MM.1S (cell line): ENCODE data around the gene BCDIN3D.

Source experiments
- DNase-seq: peaks from one replicate; pipeline ENCODE4 v3.0.0-alpha.2; 2015
- H2AFZ ChIP-seq: fragments of 300-600 bp; sonication (generic); 2 replicates; pipeline ENCODE4 v1.6.0; 2016; ENCODE audit warnings: antibody characterized with exemption, low read length
- H3F3A ChIP-seq: fragments of 300-600 bp; sonication (generic); 2 replicates; pipeline ENCODE4 v1.6.1; 2016; ENCODE audit warnings: mild to moderate bottlenecking, antibody characterized with exemption, low read length, moderate library complexity, mixed read lengths; ENCODE audit not compliant: insufficient read depth
- H3K27ac ChIP-seq: fragments of 300-600 bp; sonication (generic); 2 replicates; pipeline ENCODE4 v1.5.1; 2016; ENCODE audit warnings: mild to moderate bottlenecking, low read length
- H3K27me3 ChIP-seq: fragments of 300-600 bp; sonication (generic); replicated peaks from 2 replicates; pipeline ENCODE4 v1.6.0; 2016; ENCODE audit warnings: low read length; ENCODE audit not compliant: insufficient read depth
- H3K36me3 ChIP-seq: fragments of 300-600 bp; sonication (generic); replicated peaks from 2 replicates; pipeline ENCODE4 v1.6.1; 2016; ENCODE audit warnings: mild to moderate bottlenecking, low read length, mixed read lengths; ENCODE audit not compliant: insufficient read depth
- H3K4me1 ChIP-seq: fragments of 300-600 bp; sonication (generic); 2 replicates; pipeline ENCODE4 v1.6.1; 2016; ENCODE audit warnings: low read length, mixed read lengths
- H3K4me2 ChIP-seq: fragments of 300-600 bp; sonication (generic); 2 replicates; pipeline ENCODE4 v1.6.0; 2016; ENCODE audit warnings: low read depth, low read length
- H3K4me3 ChIP-seq: fragments of 300-600 bp; sonication (generic); 2 replicates; pipeline ENCODE4 v1.5.1; 2016; ENCODE audit warnings: low read length, mixed read lengths
- H3K79me2 ChIP-seq: fragments of 300-600 bp; sonication (generic); 2 replicates; pipeline ENCODE4 v1.6.1; 2016; ENCODE audit warnings: mixed run types, low read length, mixed read lengths
- H3K9ac ChIP-seq: fragments of 300-600 bp; sonication (generic); 2 replicates; pipeline ENCODE4 v1.6.1; 2016; ENCODE audit warnings: low read length, mixed read lengths
- H3K9me2 ChIP-seq: fragments of 300-600 bp; sonication (generic); replicated peaks from 2 replicates; pipeline ENCODE4 v1.6.1; 2016; ENCODE audit warnings: mild to moderate bottlenecking, low read length, mixed read lengths; ENCODE audit not compliant: insufficient read depth
- H3K9me3 ChIP-seq: fragments of 300-600 bp; sonication (generic); replicated peaks from 2 replicates; pipeline ENCODE4 v1.6.1; 2016; ENCODE audit warnings: mild to moderate bottlenecking, low read length, mixed read lengths; ENCODE audit not compliant: insufficient read depth
- H4K20me1 ChIP-seq: fragments of 300-600 bp; sonication (generic); 2 replicates; pipeline ENCODE4 v1.6.1; 2016; ENCODE audit warnings: mild to moderate bottlenecking, low read length, moderate library complexity, mixed read lengths; ENCODE audit not compliant: insufficient read depth
- EZH2 ChIP-seq: fragments of 300-600 bp; sonication (generic); optimal IDR thresholded peaks from 2 replicates; pipeline ENCODE3; 2017; ENCODE audit warnings: low read depth, mild to moderate bottlenecking, antibody characterized with exemption, low read length, mixed read lengths
- EZH2phosphoT487 ChIP-seq: fragments of 300-600 bp; sonication (generic); IDR thresholded peaks from 2 replicates; pipeline ENCODE4 v1.6.1; 2018; ENCODE audit warnings: antibody characterized with exemption, low read length
- TF ChIP-seq, protein P1 (sequence below): fragments of 300-600 bp; sonication (generic); IDR thresholded peaks from 2 replicates; pipeline ENCODE4 v1.5.1; 2016; ENCODE audit warnings: antibody characterized with exemption, low read length, mixed read lengths

The BCDIN3D gene

DNA sequence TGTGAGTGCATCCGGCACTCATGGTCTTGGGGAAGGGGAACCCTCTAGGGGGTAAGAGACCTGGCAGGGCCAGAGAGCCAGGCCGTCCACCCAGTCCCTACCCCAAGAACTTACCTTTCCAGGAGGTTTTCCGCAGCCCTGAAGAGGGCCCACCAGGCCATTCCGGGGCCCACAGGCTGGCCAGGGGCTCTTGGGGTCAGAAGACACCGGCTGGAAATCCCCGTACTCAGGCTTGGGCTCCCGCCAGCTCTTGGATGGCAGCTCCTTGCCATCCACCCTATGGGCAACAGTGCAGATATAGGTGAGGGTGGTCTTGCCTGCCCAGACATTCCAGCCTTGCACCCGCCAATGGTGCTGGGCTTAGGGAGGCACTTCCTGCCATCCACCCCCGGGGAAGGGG, 49.3 kb downstream of the BCDIN3D start:
- Histone ChIP-seq H3K27ac (no peak overlapping the region), H3K79me2 (no peaks in the 10 kb centered on the region)
- TF ChIP-seq EZH2phosphoT487 (no peak), EZH2 (no peak)
- TF ChIP-seq, protein P1, sequence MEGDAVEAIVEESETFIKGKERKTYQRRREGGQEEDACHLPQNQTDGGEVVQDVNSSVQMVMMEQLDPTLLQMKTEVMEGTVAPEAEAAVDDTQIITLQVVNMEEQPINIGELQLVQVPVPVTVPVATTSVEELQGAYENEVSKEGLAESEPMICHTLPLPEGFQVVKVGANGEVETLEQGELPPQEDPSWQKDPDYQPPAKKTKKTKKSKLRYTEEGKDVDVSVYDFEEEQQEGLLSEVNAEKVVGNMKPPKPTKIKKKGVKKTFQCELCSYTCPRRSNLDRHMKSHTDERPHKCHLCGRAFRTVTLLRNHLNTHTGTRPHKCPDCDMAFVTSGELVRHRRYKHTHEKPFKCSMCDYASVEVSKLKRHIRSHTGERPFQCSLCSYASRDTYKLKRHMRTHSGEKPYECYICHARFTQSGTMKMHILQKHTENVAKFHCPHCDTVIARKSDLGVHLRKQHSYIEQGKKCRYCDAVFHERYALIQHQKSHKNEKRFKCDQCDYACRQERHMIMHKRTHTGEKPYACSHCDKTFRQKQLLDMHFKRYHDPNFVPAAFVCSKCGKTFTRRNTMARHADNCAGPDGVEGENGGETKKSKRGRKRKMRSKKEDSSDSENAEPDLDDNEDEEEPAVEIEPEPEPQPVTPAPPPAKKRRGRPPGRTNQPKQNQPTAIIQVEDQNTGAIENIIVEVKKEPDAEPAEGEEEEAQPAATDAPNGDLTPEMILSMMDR: no peak

DNA sequence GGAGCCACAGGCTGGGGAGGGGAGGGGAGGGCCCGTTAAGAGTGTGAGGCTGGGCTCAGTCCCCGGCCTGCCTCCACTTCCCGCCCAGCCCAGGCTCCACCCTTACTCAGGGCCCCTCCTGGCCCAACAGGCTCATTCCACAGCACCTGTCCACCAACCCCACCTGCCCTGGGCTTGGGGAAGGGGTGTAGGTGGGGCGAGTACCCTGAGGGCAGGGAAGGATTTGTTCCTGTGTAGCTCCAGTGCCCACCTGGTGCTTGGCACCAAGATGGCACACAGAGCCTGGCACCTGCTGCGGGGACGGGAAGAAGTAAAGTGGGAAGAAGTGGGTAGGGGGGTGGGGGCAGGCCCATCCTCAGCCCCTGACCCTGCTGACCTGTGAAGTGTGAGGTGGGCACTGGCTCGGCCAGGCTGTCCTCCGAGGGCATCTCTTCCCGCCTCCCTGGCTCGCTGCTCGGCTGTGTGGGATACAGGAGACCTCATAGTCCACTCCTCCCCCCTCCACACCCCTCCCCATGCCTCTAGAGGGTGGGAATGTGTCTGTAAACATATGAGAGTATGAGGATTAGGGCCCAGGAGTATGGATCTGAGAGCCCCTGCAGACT, 49.8 kb downstream of the BCDIN3D start:
- no peak overlapping the region for H3K4me3 ChIP-seq
- no peaks in the 10 kb centered on the region for H3K4me1 ChIP-seq
- DNase-seq: no peak
- H4K20me1 ChIP-seq: no peaks in the 10 kb centered on the region
- no peak overlapping the region for H3K9ac ChIP-seq
- H3K27ac ChIP-seq: no peak overlapping the region
- H3K27me3 ChIP-seq: peaks cover 11% of the 10 kb centered on the region
- no peaks in the 10 kb centered on the region for H3K9me3 ChIP-seq
- TF ChIP-seq EZH2 (no peak), EZH2phosphoT487 (no peak)
- TF ChIP-seq, protein P1: no peak
- no peak overlapping the region for H2AFZ ChIP-seq
- H3K9me2 ChIP-seq: no peaks in the 10 kb centered on the region
- no peaks in the 10 kb centered on the region for H3K79me2 ChIP-seq
- H3K36me3 ChIP-seq: no peaks in the 10 kb centered on the region
- H3F3A ChIP-seq: no peaks in the 10 kb centered on the region
- H3K4me2 ChIP-seq: no peak overlapping the region

More for the DNA sequence above, 49.3 kb downstream of the BCDIN3D start:
- Histone ChIP-seq H3K9ac (no peak overlapping the region), H3K27me3 (peaks cover 11% of the 10 kb centered on the region), H3K4me3 (no peak overlapping the region), H3K4me2 (no peak overlapping the region), H4K20me1 (no peaks in the 10 kb centered on the region), H3F3A (no peaks in the 10 kb centered on the region), H3K36me3 (no peaks in the 10 kb centered on the region), H3K9me2 (no peaks in the 10 kb centered on the region), H3K4me1 (no peaks in the 10 kb centered on the region), H2AFZ (no peak overlapping the region), H3K9me3 (no peaks in the 10 kb centered on the region)
- no peak for DNase-seq

DNA sequence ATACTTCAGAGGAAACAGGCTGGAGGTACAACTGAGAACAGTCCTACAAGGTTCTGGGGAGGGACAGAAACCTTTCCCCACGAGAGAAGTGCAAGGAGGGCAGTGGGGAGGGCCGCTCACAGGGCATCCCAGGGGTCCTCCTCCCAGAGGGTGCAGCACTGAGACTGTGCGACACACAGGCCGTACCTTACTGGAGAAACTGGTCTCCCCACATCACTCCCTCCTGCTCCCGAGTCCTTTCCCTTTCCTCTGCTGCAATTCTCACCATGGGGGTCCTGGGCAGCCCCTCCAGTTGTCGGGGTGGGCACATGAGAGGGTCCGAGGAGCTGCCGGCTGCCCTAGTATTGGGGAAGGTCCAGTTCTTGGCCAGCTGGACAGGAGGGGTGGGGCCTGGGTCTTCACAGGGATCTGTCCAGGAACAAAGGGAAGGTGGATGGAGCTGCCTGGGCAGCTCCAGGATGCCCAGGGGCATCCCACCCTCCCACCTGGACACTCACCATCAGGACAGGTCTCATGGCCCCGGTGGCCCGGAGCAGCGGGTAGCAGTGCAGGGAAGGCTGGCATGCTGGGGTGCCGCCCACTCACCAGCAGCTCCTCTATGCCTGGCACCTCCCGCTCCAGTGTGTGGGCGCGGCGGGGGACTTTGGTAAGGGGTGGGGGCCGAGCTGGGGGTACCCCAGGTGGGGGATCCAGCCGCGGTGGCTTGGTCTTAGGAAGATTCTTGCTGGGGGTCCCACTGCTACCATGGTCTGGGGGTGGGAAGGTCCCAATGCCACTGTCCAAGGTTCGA, 50.5 kb downstream of the BCDIN3D start:
- Histone ChIP-seq H3K27ac (no peak overlapping the region), H4K20me1 (no peaks in the 10 kb centered on the region), H3K9ac (no peak overlapping the region), H3K27me3 (peaks cover 11% of the 10 kb centered on the region), H3K4me1 (no peaks in the 10 kb centered on the region), H3K9me2 (no peaks in the 10 kb centered on the region), H2AFZ (no peak overlapping the region), H3F3A (no peaks in the 10 kb centered on the region), H3K4me3 (no peak overlapping the region), H3K36me3 (no peaks in the 10 kb centered on the region), H3K79me2 (no peaks in the 10 kb centered on the region), H3K9me3 (no peaks in the 10 kb centered on the region), H3K4me2 (no peak overlapping the region)
- DNase-seq: no peak
- TF ChIP-seq EZH2 (no peak), EZH2phosphoT487 (no peak)
- TF ChIP-seq, protein P1: no peak
